GM12873 (cell line): ENCODE measurements around the gene ZCCHC17.

Source experiments
- CTCF ChIP-seq: IDR thresholded peaks from 2 replicates; pipeline ENCODE4 v1.5.1; 2012; ENCODE audit warnings: low read depth, mild to moderate bottlenecking, moderate library complexity, low read length, control low read depth; ENCODE audit not compliant: insufficient read depth; ENCODE audit errors: missing control alignments

The ZCCHC17 gene

DNA sequence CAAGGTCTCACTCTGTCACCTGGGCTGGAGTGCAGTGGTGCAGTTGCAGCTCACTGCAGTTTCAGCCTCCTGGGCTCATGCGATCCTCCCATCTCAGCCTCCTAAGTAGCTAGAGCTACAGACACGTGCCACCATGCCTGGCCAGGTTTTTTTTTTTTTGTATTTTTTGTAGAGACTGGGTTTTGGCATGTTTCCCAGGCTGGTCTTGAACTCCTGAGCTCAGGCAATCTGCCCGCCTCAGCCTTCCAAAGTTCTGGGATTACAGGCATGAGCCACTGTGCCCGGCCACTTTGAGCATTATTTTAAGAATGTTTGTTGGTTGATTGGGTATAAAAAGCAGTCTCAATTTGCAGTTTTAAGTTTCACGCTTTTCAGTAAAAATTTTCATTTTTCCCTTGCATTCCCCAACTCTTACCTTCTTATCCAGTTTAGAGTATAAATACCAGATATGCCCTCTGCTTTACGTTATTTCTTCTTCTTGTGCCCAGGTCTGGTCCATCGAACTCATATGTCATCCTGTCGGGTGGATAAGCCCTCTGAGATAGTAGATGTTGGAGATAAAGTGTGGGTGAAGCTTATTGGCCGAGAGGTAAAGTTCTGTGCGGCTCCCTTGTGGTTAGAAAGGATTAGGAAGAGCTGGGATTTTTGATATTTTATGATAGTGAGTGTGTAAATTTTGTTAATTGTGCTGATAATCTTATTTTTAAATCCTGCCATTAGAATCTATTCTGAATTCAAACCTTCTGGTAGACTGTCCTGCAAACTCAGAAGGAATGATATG, 40.0 kb downstream of the ZCCHC17 start:
- TF ChIP-seq CTCF: no peak

DNA sequence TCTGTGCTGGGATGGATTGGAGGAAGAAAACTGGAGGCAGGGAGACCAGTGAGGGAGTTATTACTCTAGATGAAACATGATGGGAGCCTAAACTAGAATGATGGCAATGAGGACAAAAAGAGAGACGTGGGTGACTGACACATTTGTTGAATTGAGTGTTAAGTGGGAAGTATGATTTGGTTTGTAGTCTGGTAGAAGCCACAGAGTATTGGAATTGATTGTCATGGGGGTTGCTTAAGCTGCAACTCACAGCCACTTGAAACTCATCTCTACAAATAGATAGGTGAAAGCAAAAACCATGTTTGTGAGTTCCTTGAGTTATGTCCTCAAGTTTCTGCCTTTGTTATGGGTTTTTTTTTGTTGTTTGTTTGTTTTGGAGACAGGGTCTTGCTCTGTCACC, 47.7 kb downstream of the ZCCHC17 start:
- no peak for TF ChIP-seq CTCF

DNA sequence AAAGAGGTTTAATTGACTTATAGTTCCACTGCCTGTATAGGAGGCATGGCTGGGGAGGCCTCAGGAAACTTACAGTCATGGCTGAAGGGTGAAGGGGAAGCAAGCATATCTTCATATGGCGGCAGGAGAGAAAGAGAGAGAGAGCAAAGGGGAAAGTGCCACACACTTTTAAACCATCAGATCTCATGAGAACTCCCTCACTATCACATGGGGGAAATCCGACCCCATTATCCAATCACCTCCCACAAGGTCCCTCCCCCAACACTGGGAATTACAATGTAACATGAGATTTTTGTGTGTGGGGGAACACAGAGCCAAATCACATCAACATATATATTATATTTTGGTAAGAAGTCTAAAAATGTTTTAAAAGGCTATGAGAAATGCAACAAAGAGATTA, 48.8 kb downstream of the ZCCHC17 start:
- TF ChIP-seq CTCF: no peak

DNA sequence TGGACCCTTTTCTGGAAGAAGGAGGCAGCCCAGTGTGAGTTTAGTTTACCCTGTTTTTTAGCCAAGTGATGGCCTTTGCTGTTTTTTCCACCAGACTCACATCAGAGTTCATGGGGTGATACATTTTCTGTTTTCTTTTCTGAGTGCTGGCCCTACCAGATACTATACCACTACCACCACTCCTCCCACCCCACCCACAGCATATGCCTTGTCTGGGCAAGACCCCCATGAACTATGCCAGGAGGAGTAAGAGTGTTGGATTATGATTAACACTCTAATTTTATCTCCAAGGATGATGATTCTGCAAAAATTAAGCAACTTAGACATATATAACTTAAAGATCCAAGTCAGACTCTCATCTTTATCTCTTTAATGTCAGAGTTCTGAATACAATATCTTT, 50.0 kb downstream of the ZCCHC17 start:
- no peak for TF ChIP-seq CTCF

- no peak for TF ChIP-seq CTCF
Measured at GRCh38 chr1:31348449-31348848, 51.6 kb downstream of the ZCCHC17 start.

GRCh38 chr1:31354283-31354682, 57.5 kb downstream of the ZCCHC17 start:
- TF ChIP-seq CTCF: no peak

GRCh38 chr1:31356427-31356826, 59.6 kb downstream of the ZCCHC17 start:
- no peak for TF ChIP-seq CTCF
